ENCODE measurements around the gene TBC1D22A. TPM values are rescaled to one million over a fixed set of nuclear protein-coding genes. Genes with fewer than 3 reads are reported as not detected.

The TBC1D22A gene
- total RNA-seq, 1 experiment from 2014 or later = 20.9 TPM

- no peak for DNase-seq (ENCODE audit: low read depth, low spot score)
Observed at GRCh38 chr22:47115518-47115890, 353.1 kb downstream of the TBC1D22A start.

GRCh38 chr22:47115921-47116320 is 353.5 kb downstream of the TBC1D22A start:
- DNase-seq (ENCODE audit: low read depth, low spot score) (no peak), ATAC-seq (no peak)
- Histone ChIP-seq H3K27ac (ENCODE audit: low read depth, low read length) (no peak overlapping the region), H2AFZ (ENCODE audit: low read depth, low read length, poor library complexity, severe bottlenecking) (no peak overlapping the region), H3K9me3 (ENCODE audit: control insufficient read depth in 1 of 2, insufficient read depth in 1 of 2, low read depth in 1 of 2, low read length in 2 of 2) (no peaks in the 10 kb centered on the region), H3K36me3 (ENCODE audit: control insufficient read depth in 1 of 2, insufficient read depth in 2 of 2, low read length in 2 of 2) (no peaks in the 10 kb centered on the region), H3K9ac (ENCODE audit: low read length) (no peak overlapping the region), H3K9me2 (ENCODE audit: insufficient read depth) (no peaks in the 10 kb centered on the region), H3K27me3 (ENCODE audit: insufficient read depth, low read length) (no peaks in the 10 kb centered on the region), H3K4me2 (ENCODE audit: low read length) (no peak overlapping the region), H3K79me2 (ENCODE audit: insufficient read depth, low read length) (no peaks in the 10 kb centered on the region), H3K4me1 (ENCODE audit: control insufficient read depth in 1 of 2, insufficient read depth in 2 of 2, low read length in 2 of 2) (peaks cover 0 to 10% of the 10 kb centered on the region in 2 experiments; a peak in 1 of 4 replicates), H4K20me1 (ENCODE audit: insufficient read depth) (no peaks in the 10 kb centered on the region), H3K4me3 (replicated peaks in 1 of 2; ENCODE audit: low read depth in 1 of 2, low read length in 2 of 2) (no peak overlapping the region)
- intact Hi-C loops (cut with micrococcal nuclease) = no loop called here
- POLR2A ChIA-PET = no interaction called here
- RAD21 ChIA-PET (ENCODE audit: low non-redundant PET in 1 of 2, low total read pairs in 2 of 2, uncharacterized antibody in 2 of 2, unreplicated experiment in 2 of 2) = no interaction called here
- CTCF ChIA-PET = no interaction called here
- no peak for TF ChIP-seq YY1 (IDR thresholded peaks at IDR 0.05; ENCODE audit: extremely low read depth, insufficient replicate concordance, low read depth, low read length)
- no peak for TF ChIP-seq POLR2AphosphoS5 (IDR thresholded peaks at IDR 0.05; ENCODE audit: low read depth, low read length)
- no peak for TF ChIP-seq EZH2phosphoT487 (IDR thresholded peaks at IDR 0.05; ENCODE audit: borderline replicate concordance)
- TF ChIP-seq CBX3 (IDR thresholded peaks at IDR 0.05; ENCODE audit: low read depth) = no peak
- no peak for TF ChIP-seq MAX (IDR thresholded peaks at IDR 0.05)
- no TSS peak for BruUV-seq (replicated peaks)

More at GRCh38 chr22:47115518-47115890, 353.1 kb downstream of the TBC1D22A start:
- intact Hi-C loops (cut with micrococcal nuclease) = no loop called here
- ChIA-PET CTCF (no interaction called here), RAD21 (ENCODE audit: low non-redundant PET in 1 of 2, low total read pairs in 2 of 2, uncharacterized antibody in 2 of 2, unreplicated experiment in 2 of 2) (no interaction called here), POLR2A (no interaction called here)
- Histone ChIP-seq H3K9ac (ENCODE audit: low read length) (no peak overlapping the region), H3K9me2 (ENCODE audit: insufficient read depth) (no peaks in the 10 kb centered on the region), H3K4me3 (replicated peaks in 1 of 2; ENCODE audit: low read depth in 1 of 2, low read length in 2 of 2) (no peak overlapping the region), H3K9me3 (ENCODE audit: control insufficient read depth in 1 of 2, insufficient read depth in 1 of 2, low read depth in 1 of 2, low read length in 2 of 2) (no peaks in the 10 kb centered on the region), H2AFZ (ENCODE audit: low read depth, low read length, poor library complexity, severe bottlenecking) (no peak overlapping the region), H4K20me1 (ENCODE audit: insufficient read depth) (no peaks in the 10 kb centered on the region), H3K36me3 (ENCODE audit: control insufficient read depth in 1 of 2, insufficient read depth in 2 of 2, low read length in 2 of 2) (no peaks in the 10 kb centered on the region), H3K4me1 (ENCODE audit: control insufficient read depth in 1 of 2, insufficient read depth in 2 of 2, low read length in 2 of 2) (peaks cover 0 to 10% of the 10 kb centered on the region in 2 experiments; a peak in 1 of 4 replicates), H3K4me2 (ENCODE audit: low read length) (no peak overlapping the region), H3K27ac (ENCODE audit: low read depth, low read length) (no peak overlapping the region), H3K79me2 (ENCODE audit: insufficient read depth, low read length) (no peaks in the 10 kb centered on the region), H3K27me3 (ENCODE audit: insufficient read depth, low read length) (no peaks in the 10 kb centered on the region)
- ATAC-seq = no peak
- TF ChIP-seq JUND (IDR thresholded peaks at IDR 0.05) = no peak
- no peak for TF ChIP-seq MAX (IDR thresholded peaks at IDR 0.05)
- TF ChIP-seq YY1 (IDR thresholded peaks at IDR 0.05; ENCODE audit: extremely low read depth, insufficient replicate concordance, low read depth, low read length) = no peak
- no peak for TF ChIP-seq EZH2phosphoT487 (IDR thresholded peaks at IDR 0.05; ENCODE audit: borderline replicate concordance)
- TF ChIP-seq SRF (IDR thresholded peaks at IDR 0.05; ENCODE audit: low read depth) = no peak
- TF ChIP-seq ZFX (IDR thresholded peaks at IDR 0.05) = no peak
- no TSS peak for BruUV-seq (replicated peaks)
